Ishikawa (cell line): ENCODE results near the gene TGFBI.

ENCODE experiments used
- CEBPB ChIP-seq: IDR thresholded peaks from 2 replicates; pipeline ENCODE4 v1.6.1; 2012
- CREB1 ChIP-seq: IDR thresholded peaks from 2 replicates; pipeline ENCODE4 v1.6.1; 2012; ENCODE audit warnings: low read depth
- EGR1 ChIP-seq: IDR thresholded peaks from 2 replicates; pipeline ENCODE4 v1.6.1; 2012
- EP300 ChIP-seq: IDR thresholded peaks from 2 replicates; pipeline ENCODE4 v1.6.1; 2012; ENCODE audit warnings: borderline replicate concordance
- FOXM1 ChIP-seq: IDR thresholded peaks from 2 replicates; pipeline ENCODE4 v1.6.1; 2012; ENCODE audit warnings: low read depth, borderline replicate concordance
- NFIC ChIP-seq: IDR thresholded peaks from 2 replicates; pipeline ENCODE4 v1.6.1; 2012
- RAD21 ChIP-seq: IDR thresholded peaks from 2 replicates; pipeline ENCODE4 v1.6.1; 2012; ENCODE audit warnings: low read depth
- REST ChIP-seq: IDR thresholded peaks from 2 replicates; pipeline ENCODE4 v1.6.1; 2012; ENCODE audit warnings: low read depth, mild to moderate bottlenecking
- TAF1 ChIP-seq: IDR thresholded peaks from 2 replicates; pipeline ENCODE4 v1.6.1; 2012; ENCODE audit warnings: low read depth, mild to moderate bottlenecking
- TCF12 ChIP-seq: IDR thresholded peaks from 2 replicates; pipeline ENCODE4 v1.6.1; 2012; ENCODE audit warnings: low read depth
- TEAD4 ChIP-seq: IDR thresholded peaks from 2 replicates; pipeline ENCODE4 v1.6.1; 2012
- USF1 ChIP-seq: IDR thresholded peaks from 2 replicates; pipeline ENCODE4 v1.6.1; 2012
- YY1 ChIP-seq: IDR thresholded peaks from 2 replicates; pipeline ENCODE4 v1.6.1; 2012; ENCODE audit warnings: low read depth
- ZBTB7A ChIP-seq: IDR thresholded peaks from 2 replicates; pipeline ENCODE4 v1.6.1; 2012; ENCODE audit warnings: low read depth
- TF ChIP-seq, protein P1 (sequence below): IDR thresholded peaks from 2 replicates; pipeline ENCODE4 v1.6.1; 2012

TGFBI gene

GRCh38 chr5:136094913-136095641 is 66.3 kb downstream of the TGFBI start:
- no peak for TF ChIP-seq RAD21
- no peak for TF ChIP-seq USF1
- TF ChIP-seq NFIC, result no peak
- TF ChIP-seq TEAD4, result no peak
- no peak for TF ChIP-seq CREB1
- TF ChIP-seq TCF12, result no peak
- no peak for TF ChIP-seq EP300

DNA sequence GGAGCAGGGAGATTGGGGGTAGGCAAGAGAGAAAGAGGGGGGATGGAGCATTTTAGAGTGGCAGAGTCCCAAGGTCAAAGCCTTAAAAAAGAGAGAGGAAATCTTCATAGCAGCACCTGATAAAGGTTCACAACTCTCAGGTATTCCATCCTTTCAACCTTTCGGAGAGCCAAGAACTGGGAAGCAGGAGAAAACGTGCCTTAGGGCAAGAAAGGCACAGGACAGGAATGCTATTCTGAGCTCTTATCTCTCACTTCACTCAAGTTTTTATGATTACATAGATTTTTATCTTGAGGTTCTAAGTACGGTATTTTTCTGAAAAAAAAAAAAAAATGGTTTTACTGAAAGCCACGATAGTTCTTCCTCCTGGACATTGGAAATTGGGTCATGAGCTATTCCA is 69.4 kb downstream of the TGFBI start:
- TF ChIP-seq USF1 (no peak), CREB1 (no peak), RAD21 (no peak), NFIC (no peak), EP300 (no peak), CEBPB (no peak), REST (no peak), YY1 (no peak), TAF1 (no peak)
- TF ChIP-seq, protein P1, sequence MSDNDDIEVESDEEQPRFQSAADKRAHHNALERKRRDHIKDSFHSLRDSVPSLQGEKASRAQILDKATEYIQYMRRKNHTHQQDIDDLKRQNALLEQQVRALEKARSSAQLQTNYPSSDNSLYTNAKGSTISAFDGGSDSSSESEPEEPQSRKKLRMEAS, result no peak

DNA sequence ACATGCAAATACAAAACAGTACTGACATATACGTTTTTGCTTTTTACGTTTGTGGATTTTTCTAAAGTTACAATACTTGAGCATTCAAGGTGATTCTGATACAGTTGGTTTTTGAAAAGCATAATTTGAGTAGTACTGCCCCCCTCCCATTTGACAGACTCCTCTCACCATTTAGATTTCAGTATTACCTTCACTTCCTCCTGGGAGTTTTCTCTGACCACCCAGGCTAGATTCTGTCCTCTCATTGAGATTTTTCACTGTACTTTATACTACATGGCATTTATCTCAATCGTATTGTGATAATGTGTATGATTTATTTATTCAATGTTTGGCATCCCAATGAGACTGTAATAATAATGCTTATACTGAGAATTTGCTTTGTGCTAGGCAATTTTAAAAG is 71.1 kb downstream of the TGFBI start:
- TF ChIP-seq CEBPB (no peak), EP300 (no peak), NFIC (no peak), YY1 (no peak), REST (no peak), FOXM1 (no peak), TAF1 (no peak), TCF12 (no peak), EGR1 (no peak), CREB1 (no peak), USF1 (no peak), RAD21 (no peak), ZBTB7A (no peak), TEAD4 (no peak)
- TF ChIP-seq, protein P1, result no peak

- TF ChIP-seq NFIC, result no peak
- no peak for TF ChIP-seq TCF12
- no peak for TF ChIP-seq FOXM1
- no peak for TF ChIP-seq CREB1
Observed at GRCh38 chr5:136101884-136102283, 73.1 kb downstream of the TGFBI start.

- TF ChIP-seq CREB1 (no peak), YY1 (no peak), REST (no peak), TEAD4 (no peak), EGR1 (no peak), ZBTB7A (no peak), USF1 (no peak), NFIC (no peak), CEBPB (no peak), FOXM1 (no peak), TCF12 (no peak), RAD21 (no peak), TAF1 (no peak), EP300 (no peak)
- TF ChIP-seq, protein P1, result no peak
Observed at GRCh38 chr5:136103118-136103517, 74.3 kb downstream of the TGFBI start.
